HG02678 (cell line): ENCODE results near the gene ASXL1.
"Not testable (repeated sequence)": the region's sequence is repeated elsewhere in the genome, so short reads cannot be mapped to it uniquely, and the experiment has no call there.

ENCODE experiments used
- ATAC-seq: cut with Tn5 transposase; IDR thresholded peaks from one replicate; pipeline ENCODE4 v1.9.1; 2021; ENCODE audit warnings: mild to moderate bottlenecking, moderate library complexity; ENCODE audit not compliant: unreplicated experiment

The ASXL1 gene

DNA sequence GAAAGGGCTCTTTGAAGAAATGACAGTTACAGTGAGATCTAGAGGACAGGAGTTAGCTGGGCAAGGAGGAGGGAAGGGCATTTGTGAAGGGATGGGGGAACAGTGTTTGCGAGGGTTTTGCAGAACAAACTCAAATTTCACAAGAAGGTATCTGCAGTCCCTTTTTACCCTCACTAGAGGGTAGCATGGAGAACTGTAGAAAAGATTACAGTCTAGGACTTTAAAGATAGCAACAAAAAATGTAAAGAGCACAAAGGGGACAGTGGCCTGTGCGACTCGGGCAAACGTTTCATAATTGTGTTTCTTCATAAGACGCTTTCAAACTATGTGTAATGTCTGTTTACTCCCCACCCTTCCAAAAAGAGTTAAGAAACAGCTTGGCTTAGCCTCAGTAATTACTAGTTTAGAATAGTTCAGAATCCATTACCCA, 21.2 kb upstream of the ASXL1 start:
- ATAC-seq, result no peak

DNA sequence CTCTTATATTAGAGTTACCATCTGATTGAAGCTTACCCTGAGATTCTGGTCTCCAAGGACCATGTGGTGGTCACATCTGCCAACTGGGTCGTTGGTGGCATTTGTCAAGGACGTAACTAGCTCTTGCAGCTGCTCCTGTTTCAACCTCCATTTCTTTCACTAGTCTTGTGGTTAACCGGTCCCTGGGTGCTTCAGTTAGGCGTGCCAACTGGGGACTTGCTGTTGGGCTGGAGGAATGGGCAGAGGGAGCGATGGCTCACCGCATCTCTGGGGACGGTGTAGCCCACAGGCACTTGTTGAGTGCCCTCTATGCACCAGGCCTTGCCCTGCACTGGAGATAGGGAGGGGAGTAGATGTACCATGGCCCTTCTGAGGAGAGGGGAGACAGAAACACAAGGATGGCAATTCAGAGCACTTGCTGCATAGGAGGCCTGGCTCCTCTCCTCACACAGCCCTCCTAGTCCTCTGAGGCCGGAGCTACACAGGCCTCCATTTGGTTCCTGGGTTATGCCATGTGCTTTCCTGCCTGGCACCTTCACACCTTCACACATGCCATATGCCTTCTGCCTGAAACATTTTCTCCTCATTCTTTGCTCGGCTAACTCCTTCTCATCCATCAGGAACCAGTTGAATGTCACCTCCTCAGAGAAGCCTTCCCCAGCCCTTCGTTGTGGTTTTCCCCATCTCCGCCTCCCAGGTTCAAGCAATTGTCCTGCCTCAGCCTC, 20.0 kb upstream of the ASXL1 start:
- ATAC-seq, result no peak

- ATAC-seq, result no peak
Measured at GRCh38 chr20:32338665-32339064, 19.5 kb upstream of the ASXL1 start.

- ATAC-seq, result no peak
Measured at GRCh38 chr20:32339116-32339515, 19.0 kb upstream of the ASXL1 start.

DNA sequence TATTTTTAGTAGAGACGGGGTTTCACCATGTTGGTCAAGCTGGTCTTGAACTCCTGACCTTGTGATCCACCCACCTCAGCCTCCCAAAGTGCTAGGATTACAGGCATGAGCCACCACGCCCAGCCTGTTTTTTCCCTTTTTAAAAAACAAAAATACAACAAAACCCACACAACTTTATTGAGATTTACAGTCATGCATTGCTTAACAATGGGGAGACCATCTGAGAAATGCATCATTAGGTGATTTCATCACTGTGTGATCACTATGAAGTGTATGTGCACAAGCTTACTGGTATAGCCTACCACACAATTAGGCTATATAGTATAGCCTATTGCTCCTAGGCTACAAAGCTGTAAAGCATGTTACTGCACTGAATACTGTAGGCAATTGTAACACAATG, 17.1 kb upstream of the ASXL1 start:
- ATAC-seq, result not testable (repeated sequence)

DNA sequence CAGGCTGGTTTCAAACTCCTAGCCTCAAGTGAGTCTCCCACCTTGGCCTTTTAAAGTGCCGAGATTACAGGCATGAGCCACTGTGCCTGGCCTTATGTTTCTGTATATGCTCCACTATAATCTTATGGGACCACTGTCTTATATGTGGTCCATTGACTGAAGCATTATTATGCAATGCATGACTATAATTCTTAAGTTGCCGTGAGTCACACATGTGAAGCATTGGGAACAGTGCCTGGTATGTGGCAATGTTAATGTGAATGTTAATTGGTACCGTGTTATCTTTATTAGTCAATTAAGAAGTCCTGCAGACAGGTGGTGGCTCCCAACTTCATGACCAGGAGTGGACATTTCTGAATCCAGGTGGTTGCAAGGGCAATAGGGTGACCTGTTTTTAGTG, 14.7 kb upstream of the ASXL1 start:
- no peak for ATAC-seq

- ATAC-seq, result no peak
Measured at GRCh38 chr20:32344835-32345506, 13.2 kb upstream of the ASXL1 start.

DNA sequence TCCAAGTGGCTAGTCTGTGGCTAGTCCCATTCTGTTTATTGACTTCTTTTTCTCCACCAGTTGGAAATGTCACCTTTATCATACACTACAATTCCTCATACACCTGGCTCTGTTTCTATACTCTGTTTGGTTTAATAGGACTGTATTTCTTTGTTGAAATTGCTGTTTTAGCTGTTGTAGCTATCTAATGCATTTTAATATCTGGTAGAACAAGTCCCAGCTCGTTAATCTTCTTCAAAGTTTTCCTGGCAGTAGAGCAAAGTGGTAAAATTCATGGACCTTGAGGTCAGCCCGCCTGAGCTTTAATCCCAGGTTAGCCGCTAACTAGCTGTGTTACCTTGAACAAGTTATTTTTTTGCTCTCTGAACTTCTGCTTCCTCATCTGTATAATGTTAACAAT, 9.9 kb upstream of the ASXL1 start:
- ATAC-seq, result no peak

DNA sequence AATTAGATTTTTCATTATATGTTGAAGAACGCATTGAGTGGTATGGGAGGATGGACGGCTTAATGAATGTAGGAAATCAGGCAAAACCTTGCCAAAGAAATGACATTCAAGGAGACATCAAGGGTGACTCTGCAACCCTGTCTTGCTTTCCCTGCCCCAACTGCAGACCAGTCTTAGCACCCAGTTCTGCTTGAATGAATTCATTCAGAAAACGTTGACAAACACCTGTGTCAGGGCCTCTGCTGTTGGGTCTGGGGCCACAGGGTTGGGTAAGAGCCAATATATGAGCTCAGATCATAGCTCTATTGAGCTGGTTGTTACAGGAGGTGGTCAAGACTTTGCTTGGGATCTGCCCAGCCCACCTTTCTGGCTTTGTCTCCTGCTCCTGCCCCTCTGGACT, 7.7 kb upstream of the ASXL1 start:
- no peak for ATAC-seq

DNA sequence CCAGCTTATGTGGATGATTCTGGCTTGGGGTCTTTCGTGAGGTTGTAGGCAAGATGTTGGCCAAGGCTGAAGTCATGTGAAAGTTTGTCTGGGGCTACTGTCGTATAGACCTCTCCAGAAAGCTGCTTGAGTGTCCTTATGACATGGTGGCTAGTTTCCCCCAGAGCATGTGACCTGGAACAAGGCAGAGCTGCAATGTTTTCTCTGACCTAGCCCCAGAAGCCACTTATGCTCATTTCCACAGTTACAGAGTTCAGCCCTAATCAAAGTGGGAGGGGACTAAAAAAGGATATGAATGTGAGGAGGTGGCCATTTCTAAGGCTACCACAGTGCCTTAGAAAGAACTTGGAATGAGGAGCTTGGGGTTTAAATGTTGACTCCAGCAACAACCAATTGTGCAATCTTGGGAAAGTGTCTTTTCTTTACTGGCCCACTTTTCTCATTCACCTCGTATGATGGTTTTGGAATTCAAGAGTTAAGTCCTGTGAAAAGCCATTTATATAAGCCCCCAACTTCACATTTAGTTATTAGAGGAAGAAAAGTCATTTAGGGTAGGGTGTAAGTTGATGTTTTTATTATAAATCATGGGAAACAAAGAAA, 5.9 kb upstream of the ASXL1 start:
- no peak for ATAC-seq

DNA sequence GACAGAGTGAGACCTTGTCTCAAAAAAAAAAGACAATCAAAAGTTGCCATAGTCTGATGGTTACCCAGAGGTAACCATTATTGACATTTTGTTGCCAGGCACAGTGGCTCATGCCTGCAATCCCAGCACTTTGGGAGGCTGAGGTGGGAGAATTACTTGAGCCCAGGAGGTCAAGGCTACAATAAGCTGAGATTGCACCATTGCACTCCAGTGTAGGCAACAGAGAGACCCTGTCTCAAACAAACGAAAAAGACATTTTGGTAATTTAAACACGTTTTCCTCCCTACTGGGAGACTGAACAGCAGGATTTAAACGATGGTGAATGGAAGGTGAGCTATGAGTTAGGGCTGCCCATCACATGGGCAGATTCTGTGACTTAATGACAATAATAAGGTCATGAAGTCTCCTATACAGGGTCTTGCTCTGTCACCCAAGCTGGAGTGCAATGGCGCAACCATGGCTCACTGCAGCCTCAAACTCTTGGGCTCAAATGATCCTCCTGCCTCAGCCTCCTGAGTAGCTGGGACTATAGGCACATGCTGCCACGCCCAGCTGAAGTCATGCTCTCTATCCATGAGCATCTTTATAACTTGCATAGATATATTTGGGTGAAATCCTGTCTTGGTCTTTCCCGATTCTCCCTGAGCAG, 4.2 kb upstream of the ASXL1 start:
- ATAC-seq, result no peak

DNA sequence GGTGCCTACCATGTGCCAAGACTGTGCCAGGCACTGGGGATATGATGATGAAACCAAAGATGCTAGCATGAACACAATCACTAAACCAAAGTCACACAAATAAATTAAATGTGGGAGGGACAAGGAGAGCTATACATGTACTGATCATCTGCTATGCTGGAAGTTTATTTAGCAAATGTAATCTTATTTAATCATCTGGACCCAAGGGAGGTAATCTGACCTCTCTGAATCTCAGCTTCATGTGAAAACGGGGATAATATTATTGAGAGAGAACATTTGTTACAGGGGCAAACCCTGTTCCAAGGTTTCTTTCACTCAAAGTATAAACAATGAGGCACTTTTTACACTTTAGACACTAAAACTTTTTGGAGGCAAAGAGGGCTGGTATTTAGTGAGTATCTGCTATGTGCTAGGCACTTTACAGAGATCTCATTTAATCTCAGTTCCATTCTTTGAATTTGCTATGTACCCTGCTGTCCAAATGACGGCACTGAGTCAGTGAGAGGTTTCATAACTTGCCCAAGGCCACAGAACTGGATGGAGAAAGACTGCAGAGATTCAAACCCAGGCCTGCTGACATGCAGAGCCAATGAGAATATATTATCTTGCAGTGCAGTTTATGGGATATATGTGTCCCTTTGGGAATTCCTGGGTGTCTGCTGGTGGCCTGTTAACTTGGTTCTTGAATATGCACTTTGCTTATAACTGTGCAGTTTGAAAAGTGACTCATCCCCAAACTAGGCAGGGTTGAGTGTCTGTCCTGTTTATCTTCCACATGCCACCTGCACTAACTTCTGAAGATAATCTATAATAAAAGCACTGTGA, 3.3 kb upstream of the ASXL1 start:
- no peak for ATAC-seq

- peak; percentile 20 for ATAC-seq
Measured at GRCh38 chr20:32355417-32355841, 2.7 kb upstream of the ASXL1 start.

DNA sequence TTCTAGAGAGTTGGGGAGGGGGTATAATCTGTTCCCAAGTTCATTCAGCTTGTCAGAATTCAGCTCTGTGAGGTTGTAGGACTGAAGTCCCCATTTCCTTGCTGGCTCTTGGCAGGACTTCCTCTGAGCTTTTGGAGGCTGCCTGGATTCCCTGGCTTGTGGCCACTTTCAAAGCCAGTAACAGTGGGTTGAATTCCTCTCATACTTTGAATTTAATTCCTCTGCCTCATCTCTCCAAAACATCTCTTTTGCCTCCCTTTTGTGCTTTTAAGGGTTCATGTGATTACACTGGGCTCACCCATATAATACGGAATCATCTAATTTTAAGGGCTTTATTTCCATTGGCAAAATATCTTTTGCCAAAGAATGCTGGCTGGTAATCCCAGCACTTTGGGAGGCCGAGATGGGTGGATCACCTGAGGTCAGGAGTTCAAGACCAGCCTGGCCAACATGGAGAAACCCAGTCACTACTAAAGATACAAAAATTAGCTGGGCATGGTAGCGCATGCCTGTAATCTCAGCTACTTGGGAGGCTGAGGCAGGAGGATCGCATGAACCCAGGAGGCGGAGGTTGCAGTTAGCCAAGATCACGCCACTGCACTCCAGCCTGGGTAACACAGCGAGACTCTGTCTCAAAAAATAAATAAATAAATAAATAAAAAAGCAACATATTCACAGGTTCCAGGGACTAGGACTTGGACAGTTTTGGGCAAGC, 2.1 kb upstream of the ASXL1 start:
- ATAC-seq, result not testable (repeated sequence)

GRCh38 chr20:32356622-32357374, 1.3 kb upstream of the ASXL1 start:
- no peak for ATAC-seq

GRCh38 chr20:32357375-32357868, 709 bp upstream of the ASXL1 start:
- no peak for ATAC-seq

- no peak for ATAC-seq
Measured at GRCh38 chr20:32358632-32358882, 426 bp downstream of the ASXL1 start.

DNA sequence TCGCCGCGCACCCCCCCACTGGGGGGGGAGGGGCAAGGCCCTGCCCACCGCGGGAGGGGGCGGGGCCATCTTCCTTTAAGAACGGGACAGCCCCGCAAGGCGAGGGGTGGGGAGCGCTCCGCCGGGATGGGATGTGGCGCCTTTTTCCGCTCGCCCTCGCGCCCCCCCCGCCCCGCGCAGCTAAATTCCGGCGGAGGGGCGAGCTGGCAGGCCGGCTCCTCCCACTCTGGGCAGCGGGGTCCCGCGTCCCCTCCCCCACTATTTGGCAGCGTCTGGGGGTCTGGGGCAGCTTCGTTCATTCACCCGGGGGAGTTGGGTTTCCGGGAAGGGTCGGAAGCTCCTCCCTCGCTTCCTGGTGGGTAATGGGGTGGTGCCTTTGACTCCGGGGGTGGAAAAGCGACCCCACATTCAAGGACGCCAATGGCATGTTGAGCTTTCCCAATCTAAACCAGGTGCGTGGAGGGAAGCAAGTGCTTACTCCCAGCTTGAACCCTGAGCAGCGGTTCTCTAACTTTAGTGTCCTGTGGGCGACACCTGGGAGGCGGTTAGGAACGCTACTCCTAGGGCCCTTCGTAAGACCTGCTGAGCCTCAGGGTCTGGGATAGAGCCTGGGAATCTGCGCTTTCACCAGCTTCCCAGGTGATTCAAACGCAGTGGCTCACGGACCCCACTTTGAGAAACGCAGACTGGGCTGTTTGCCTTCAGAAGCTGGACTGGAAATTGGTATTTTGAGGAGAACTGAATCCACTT, 927 bp downstream of the ASXL1 start:
- no peak for ATAC-seq
